HG03469 (cell line): ENCODE measurements around the gene GOLGA6L4.
"Not testable (repeated sequence)": the region's sequence is repeated elsewhere in the genome, so short reads cannot be mapped to it uniquely, and the experiment has no call there.

Experiments used
- ATAC-seq: cut with Tn5 transposase; IDR thresholded peaks from one replicate; pipeline ENCODE4 v1.9.1; 2021; ENCODE audit warnings: mild to moderate bottlenecking, moderate library complexity, moderate number of reproducible peaks; ENCODE audit not compliant: unreplicated experiment

The GOLGA6L4 gene

GRCh38 chr15:84235573-84235972 lies at the start of gene GOLGA6L4:
Gene GOLGA6L4, plus strand, starts transcription at chr15:84235773. Its CDS starts 62 bp downstream, at chr15:84235835.
- not testable (repeated sequence) for ATAC-seq

GRCh38 chr15:84192982-84193381 lies 42.6 kb upstream of the GOLGA6L4 start:
- ATAC-seq, result not testable (repeated sequence)

GRCh38 chr15:84195603-84196002 lies 40.0 kb upstream of the GOLGA6L4 start:
- ATAC-seq, result not testable (repeated sequence)

GRCh38 chr15:84196530-84197188 lies 38.9 kb upstream of the GOLGA6L4 start:
- not testable (repeated sequence) for ATAC-seq

DNA sequence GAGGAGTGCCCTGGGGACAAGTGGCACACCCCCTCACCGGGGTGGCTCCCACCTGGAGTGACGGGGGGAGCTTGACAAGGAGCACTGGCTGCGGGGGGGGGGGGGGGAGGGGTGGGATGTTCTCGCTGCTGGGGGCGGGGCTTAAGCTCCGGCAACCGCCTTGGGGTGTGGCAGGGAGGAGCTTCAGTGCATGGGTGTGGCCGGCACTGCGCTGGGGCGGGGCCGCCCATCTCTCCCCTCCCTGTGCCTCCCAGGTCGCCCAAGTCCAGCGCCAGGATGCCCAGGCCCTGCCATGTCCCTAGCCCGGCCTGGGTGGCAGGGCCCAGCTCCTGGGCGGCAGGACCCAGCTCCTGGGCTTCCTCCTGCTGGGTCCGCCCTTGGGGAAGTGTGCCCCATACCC lies 35.7 kb upstream of the GOLGA6L4 start:
- ATAC-seq, result not testable (repeated sequence)

GRCh38 chr15:84246441-84246840 lies 10.9 kb downstream of the GOLGA6L4 start:
- ATAC-seq, result not testable (repeated sequence)
